ENCODE data around the gene RFTN1. TPM values are rescaled to one million over a fixed set of nuclear protein-coding genes. Genes with fewer than 3 reads are reported as not detected.
A peak's percentile ranks its signal among the peaks of the same experiment; 100 is the strongest.

The RFTN1 gene
- total and polyA plus RNA-seq, 2 experiments from 2014 or later = 3.3 to 7.2 TPM

- TF ChIP-seq, protein P1, sequence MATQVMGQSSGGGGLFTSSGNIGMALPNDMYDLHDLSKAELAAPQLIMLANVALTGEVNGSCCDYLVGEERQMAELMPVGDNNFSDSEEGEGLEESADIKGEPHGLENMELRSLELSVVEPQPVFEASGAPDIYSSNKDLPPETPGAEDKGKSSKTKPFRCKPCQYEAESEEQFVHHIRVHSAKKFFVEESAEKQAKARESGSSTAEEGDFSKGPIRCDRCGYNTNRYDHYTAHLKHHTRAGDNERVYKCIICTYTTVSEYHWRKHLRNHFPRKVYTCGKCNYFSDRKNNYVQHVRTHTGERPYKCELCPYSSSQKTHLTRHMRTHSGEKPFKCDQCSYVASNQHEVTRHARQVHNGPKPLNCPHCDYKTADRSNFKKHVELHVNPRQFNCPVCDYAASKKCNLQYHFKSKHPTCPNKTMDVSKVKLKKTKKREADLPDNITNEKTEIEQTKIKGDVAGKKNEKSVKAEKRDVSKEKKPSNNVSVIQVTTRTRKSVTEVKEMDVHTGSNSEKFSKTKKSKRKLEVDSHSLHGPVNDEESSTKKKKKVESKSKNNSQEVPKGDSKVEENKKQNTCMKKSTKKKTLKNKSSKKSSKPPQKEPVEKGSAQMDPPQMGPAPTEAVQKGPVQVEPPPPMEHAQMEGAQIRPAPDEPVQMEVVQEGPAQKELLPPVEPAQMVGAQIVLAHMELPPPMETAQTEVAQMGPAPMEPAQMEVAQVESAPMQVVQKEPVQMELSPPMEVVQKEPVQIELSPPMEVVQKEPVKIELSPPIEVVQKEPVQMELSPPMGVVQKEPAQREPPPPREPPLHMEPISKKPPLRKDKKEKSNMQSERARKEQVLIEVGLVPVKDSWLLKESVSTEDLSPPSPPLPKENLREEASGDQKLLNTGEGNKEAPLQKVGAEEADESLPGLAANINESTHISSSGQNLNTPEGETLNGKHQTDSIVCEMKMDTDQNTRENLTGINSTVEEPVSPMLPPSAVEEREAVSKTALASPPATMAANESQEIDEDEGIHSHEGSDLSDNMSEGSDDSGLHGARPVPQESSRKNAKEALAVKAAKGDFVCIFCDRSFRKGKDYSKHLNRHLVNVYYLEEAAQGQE (IDR thresholded peaks at IDR 0.05; ENCODE audit: unreplicated experiment) = no peak
Measured at GRCh38 chr3:16335333-16335732, 178.2 kb downstream of the RFTN1 start (continued).

DNA sequence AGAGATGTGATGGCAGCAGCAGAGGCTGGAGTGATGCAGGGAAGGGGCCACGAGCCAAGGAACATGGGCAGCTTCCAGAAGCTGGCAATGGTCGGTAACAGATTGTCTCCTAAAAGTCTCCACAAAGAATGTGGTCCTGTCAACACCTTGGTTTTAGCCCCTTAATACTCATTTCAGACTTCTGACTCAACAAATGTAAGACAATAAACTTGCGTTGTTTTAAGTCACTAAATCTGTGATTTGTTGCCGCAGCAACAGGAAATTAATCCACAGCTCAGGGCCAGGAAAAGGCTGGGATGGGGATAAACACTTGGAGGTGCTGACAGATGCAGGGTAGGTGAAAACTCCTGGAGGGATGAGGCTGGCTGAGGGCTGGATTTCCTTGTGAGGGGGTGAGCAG is 178.6 kb downstream of the RFTN1 start:
- H3K36me3 Mint-ChIP-seq (ENCODE audit: low read depth) = peaks cover 49% of the 10 kb centered on the region
- peaks cover 10% of the 10 kb centered on the region for H3K9me3 Mint-ChIP-seq
- H3K9me2 ChIP-seq (ENCODE audit: insufficient read depth) = no peaks in the 10 kb centered on the region
- no peak overlapping the region for H3K4me3 ChIP-seq
- H3K4me3 Mint-ChIP-seq = no peak overlapping the region
- no peaks in the 10 kb centered on the region for H3K36me3 ChIP-seq (ENCODE audit: insufficient read depth)
- H3K27me3 ChIP-seq (ENCODE audit: insufficient read depth) = no peaks in the 10 kb centered on the region
- H3K4me2 ChIP-seq = no peak overlapping the region
- no peak for ATAC-seq
- no peaks in the 10 kb centered on the region for H3F3A ChIP-seq (replicated peaks; ENCODE audit: low read depth)
- 0 out of 2 replicates have a peak, but pooled peaks cover 6% of the 10 kb centered on the region for H3K4me1 ChIP-seq (ENCODE audit: insufficient read depth)
- TF ChIP-seq CTCF (conservative IDR thresholded peaks at IDR 0.05; ENCODE audit: low read depth in 2 of 2) (no peak), POLR2AphosphoS5 (IDR thresholded peaks at IDR 0.05; ENCODE audit: low read depth) (no peak), CREB1 (CRISPR knock-in tag; IDR thresholded peaks at IDR 0.05; ENCODE audit: low read depth) (no peak), JUNB (IDR thresholded peaks at IDR 0.05; ENCODE audit: unreplicated experiment) (no peak)
- H3K4me1 Mint-ChIP-seq = peaks cover 6% of the 10 kb centered on the region
- no peaks in the 10 kb centered on the region for H4K20me1 ChIP-seq (replicated peaks; ENCODE audit: insufficient read depth)
- H3K27me3 Mint-ChIP-seq (ENCODE audit: insufficient read depth, low read depth, poor library complexity) = peaks cover 8% of the 10 kb centered on the region
- DNase-seq (ENCODE audit: low spot score) = no peak
- no peak overlapping the region for H3K27ac ChIP-seq (ENCODE audit: low read depth)
- no peaks in the 10 kb centered on the region for H3K79me2 ChIP-seq (replicated peaks; ENCODE audit: insufficient read depth)
- H3K27ac Mint-ChIP-seq = no peak overlapping the region
- no peak overlapping the region for H2AFZ ChIP-seq

- no peak for ATAC-seq
- Mint-ChIP-seq H3K4me3 (no peak overlapping the region), H3K9me3 (peaks cover 10% of the 10 kb centered on the region), H3K36me3 (ENCODE audit: low read depth) (peaks cover 50% of the 10 kb centered on the region), H3K4me1 (peaks cover 19% of the 10 kb centered on the region), H3K27me3 (ENCODE audit: insufficient read depth, low read depth, poor library complexity) (peaks cover 6% of the 10 kb centered on the region), H3K27ac (no peak overlapping the region)
- Histone ChIP-seq H3K27me3 (ENCODE audit: insufficient read depth) (no peaks in the 10 kb centered on the region), H3K27ac (ENCODE audit: low read depth) (no peak overlapping the region), H3K79me2 (replicated peaks; ENCODE audit: insufficient read depth) (no peaks in the 10 kb centered on the region), H3F3A (replicated peaks; ENCODE audit: low read depth) (no peaks in the 10 kb centered on the region), H3K36me3 (ENCODE audit: insufficient read depth) (no peaks in the 10 kb centered on the region), H4K20me1 (replicated peaks; ENCODE audit: insufficient read depth) (no peaks in the 10 kb centered on the region; the same call in 1 of the 2 replicates), H3K4me1 (ENCODE audit: insufficient read depth) (0 out of 2 replicates have a peak, but pooled peaks cover 6% of the 10 kb centered on the region), H3K9me2 (ENCODE audit: insufficient read depth) (no peaks in the 10 kb centered on the region), H3K4me2 (0 out of 2 replicates have a peak overlapping the region, but pooled peaks have one; percentile 17), H2AFZ (no peak overlapping the region), H3K4me3 (no peak overlapping the region)
- no peak for DNase-seq (ENCODE audit: low spot score)
- TF ChIP-seq EZH2 (IDR thresholded peaks at IDR 0.05; ENCODE audit: low read depth, unreplicated experiment) (no peak), ZNF462 (CRISPR knock-in tag; IDR thresholded peaks at IDR 0.05) (no peak), STAT1 (IDR thresholded peaks at IDR 0.05; ENCODE audit: unreplicated experiment) (no peak), CREB1 (CRISPR knock-in tag; IDR thresholded peaks at IDR 0.05; ENCODE audit: low read depth) (no peak), NANOG (IDR thresholded peaks at IDR 0.05; ENCODE audit: borderline replicate concordance) (no peak)
Measured at GRCh38 chr3:16332904-16333426, 180.5 kb downstream of the RFTN1 start.

Data from GM23338 (cell line).